HAP-1 (cell line): ENCODE results near the gene NMNAT1.
A peak's percentile ranks its signal among the peaks of the same experiment; 100 is the strongest.
"Not testable (repeated sequence)": the region's sequence is repeated elsewhere in the genome, so short reads cannot be mapped to it uniquely, and the experiment has no call there.

ENCODE experiments used
- DNase-seq, 2 experiments: peaks; one replicate each; pipeline ENCODE4 v3.0.0-alpha.2; 2016 to 2020; ENCODE audit warnings: low spot score in 2 of 2
- H3K27me3 ChIP-seq: fragments of 250-450 bp; sonication (Bioruptor Pico); 2 replicates; pipeline ENCODE4 v1.5.1; 2020; ENCODE audit warnings: low read depth, mild to moderate bottlenecking, moderate library complexity
- H3K36me3 ChIP-seq: fragments of 250-450 bp; sonication (Bioruptor Pico); replicated peaks from 2 replicates; pipeline ENCODE4 v1.5.1; 2020; ENCODE audit warnings: mild to moderate bottlenecking
- H3K4me1 ChIP-seq: fragments of 250-450 bp; sonication (Bioruptor Pico); 2 replicates; pipeline ENCODE4 v1.5.1; 2020; ENCODE audit warnings: mild to moderate bottlenecking
- H3K4me3 ChIP-seq: fragments of 250-450 bp; sonication (Bioruptor Pico); 2 replicates; pipeline ENCODE4 v1.5.1; 2020; ENCODE audit warnings: mild to moderate bottlenecking, moderate library complexity
- H3K9me3 ChIP-seq: fragments of 250-450 bp; sonication (Bioruptor Pico); 2 replicates; pipeline ENCODE4 v1.5.1; 2020; ENCODE audit warnings: mild to moderate bottlenecking, moderate library complexity
- in situ Hi-C: fragments of 300-500 bp; cut with MboI; formaldehyde crosslinking; loops from 3 replicates; pipeline ENCODE4 v1.14.3; 2020; ENCODE audit warnings: low sequenced_read_pairs, inconsistent platforms, mixed read lengths

Gene NMNAT1

DNA sequence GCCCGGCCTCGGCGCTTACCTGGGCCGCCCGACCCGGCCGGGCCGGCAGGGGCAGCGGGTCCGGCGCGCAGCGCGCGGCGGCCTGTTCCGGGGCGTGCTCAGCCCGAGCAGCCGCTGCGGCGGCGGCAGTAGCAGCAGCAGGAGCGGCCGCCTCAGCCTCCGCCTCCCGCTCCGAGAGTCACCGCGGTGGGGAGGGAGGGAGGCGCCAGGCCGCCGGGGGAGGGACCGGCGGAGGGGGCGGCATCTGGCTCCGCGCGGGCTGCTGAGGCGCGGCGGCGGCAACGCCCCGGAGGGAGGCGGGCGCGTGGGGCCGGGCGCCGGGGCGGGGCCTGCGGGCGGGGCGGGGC is 33.2 kb upstream of the NMNAT1 start, which contains the start of gene CTNNBIP1:
TSS of gene CTNNBIP1 (minus strand) at position 194 of the 347 bp plus-strand sequence. CDS start 38,205 bp downstream, outside the sequence.
- no peaks in the 10 kb centered on the region for H3K27me3 ChIP-seq
- in situ Hi-C loops, result no loop called here
- no peaks in the 10 kb centered on the region for H3K36me3 ChIP-seq
- H3K4me1 ChIP-seq, result peaks cover 8% of the 10 kb centered on the region
- peak within 1 kb of the TSS; percentile 61 for H3K4me3 ChIP-seq
- DNase-seq, result peak in 1 of 2 experiments; percentile 88
- H3K9me3 ChIP-seq, result no peaks in the 10 kb centered on the region

DNA sequence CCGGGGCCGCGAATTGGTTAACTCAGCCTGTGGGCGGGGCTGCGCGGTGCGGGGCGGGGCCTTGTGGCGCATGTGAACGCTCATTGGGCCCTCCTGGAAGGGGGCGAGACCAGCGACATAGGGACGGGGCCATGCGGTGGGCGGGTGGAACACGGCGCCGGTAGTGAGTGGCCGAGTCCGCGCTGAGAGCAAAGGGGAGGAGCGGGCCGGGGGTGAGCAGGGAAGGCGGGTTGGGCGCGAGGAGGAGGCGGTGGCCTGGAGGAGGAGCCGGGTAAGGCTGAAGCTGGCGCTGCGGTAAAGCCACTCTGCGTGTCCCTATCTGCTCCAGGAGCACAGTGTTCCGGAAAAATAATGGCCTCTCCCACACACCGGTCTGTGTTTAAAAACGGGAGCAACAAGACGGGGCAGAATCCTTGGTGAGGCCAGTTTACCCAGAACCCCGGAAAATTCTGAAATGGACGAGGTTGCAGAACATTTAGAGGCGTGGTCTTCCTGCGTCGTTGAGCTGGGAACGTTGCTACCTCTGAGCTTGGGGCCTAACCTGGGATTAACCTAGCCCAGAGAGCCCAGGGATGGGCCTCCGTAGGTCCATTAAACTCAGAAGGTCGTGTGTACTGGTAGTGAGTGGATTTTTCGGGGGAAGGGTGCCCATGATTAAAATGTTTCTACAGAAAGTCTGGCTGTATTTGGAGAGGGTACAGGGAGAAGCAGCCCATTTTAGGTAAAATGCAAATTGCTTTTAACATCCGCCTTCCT is 32.7 kb upstream of the NMNAT1 start:
- H3K4me1 ChIP-seq, result peaks cover 8% of the 10 kb centered on the region
- in situ Hi-C loops, result no loop called here
- H3K9me3 ChIP-seq, result no peaks in the 10 kb centered on the region
- H3K27me3 ChIP-seq, result no peaks in the 10 kb centered on the region
- H3K36me3 ChIP-seq, result no peaks in the 10 kb centered on the region
- DNase-seq, result peak; percentile 97 to 100
- H3K4me3 ChIP-seq, result peak overlapping the region; percentile 53

DNA sequence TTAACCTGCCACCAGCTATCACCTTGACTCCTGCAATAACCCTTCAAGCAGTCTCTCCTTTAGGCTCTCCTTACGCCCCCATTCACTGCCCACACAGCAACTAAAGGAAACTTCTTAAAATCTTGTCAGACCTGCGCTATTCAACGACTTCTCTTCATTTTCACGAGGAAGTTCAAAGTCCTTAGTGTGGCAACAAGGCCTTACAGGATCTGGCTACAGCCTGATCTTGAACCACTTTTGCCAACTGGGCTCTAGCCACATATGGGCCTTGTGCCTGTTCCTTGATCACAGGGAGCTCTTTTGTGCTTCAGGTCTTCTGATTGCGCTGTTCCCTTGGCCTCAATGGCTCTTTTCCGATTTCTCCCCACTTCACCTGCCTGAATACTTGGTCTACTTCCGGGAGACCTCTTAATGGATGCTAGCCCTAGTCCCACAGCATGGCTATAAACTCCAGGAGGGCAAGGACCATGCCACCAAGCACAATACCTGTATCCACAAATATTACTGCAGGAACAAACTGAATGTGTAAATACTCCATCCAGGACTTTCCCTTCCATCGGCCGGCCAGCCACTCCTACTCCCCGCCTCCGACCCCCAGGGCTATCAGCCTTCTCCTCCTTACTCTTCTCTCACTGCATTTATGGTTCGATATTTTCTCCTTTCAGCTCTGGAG is 30.9 kb upstream of the NMNAT1 start:
- in situ Hi-C loops, result no loop called here
- H3K27me3 ChIP-seq, result 0 out of 2 replicates have a peak, but pooled peaks cover 3% of the 10 kb centered on the region
- peaks cover 8% of the 10 kb centered on the region for H3K4me1 ChIP-seq
- DNase-seq, result no peak
- H3K9me3 ChIP-seq, result no peaks in the 10 kb centered on the region
- H3K36me3 ChIP-seq, result no peaks in the 10 kb centered on the region
- H3K4me3 ChIP-seq, result no peak overlapping the region

DNA sequence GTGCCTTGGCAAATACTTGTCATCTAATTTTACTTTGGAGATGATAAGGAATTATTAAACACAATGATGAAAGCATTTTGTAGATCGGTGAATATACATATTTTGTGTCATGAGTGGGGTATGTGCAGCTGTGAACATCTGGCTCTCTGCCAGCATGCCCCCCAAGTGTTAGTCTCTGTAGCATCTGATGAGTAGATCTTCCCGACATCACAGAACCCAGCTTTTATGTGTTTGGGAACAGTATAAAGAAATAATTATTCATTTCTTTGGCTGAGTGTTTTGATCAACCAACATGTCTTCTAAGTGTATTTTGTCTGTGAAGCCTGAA is 28.7 kb upstream of the NMNAT1 start:
- H3K9me3 ChIP-seq, result no peaks in the 10 kb centered on the region
- H3K36me3 ChIP-seq, result no peaks in the 10 kb centered on the region
- H3K27me3 ChIP-seq, result 0 out of 2 replicates have a peak, but pooled peaks cover 3% of the 10 kb centered on the region
- no peak overlapping the region for H3K4me3 ChIP-seq
- no peaks in the 10 kb centered on the region for H3K4me1 ChIP-seq
- in situ Hi-C loops, result no loop called here
- DNase-seq, result no peak

DNA sequence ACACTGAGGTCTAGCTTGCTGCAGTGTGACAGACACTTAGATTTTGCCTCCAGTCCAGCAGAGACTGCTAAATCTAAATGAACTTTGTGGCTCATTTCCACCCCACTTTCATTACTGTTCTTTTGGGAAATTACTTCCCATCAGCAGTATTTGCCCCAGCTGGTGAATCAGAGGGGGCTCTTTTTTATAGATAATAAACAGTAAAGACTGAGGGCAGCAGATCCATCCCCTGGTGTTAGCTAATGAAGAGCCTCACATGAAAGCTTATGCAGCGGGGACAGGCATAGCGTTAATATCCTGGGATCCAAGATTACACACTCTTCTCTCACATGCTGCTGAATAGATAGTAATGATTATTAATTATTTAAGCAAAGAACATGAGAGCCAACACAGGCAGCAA is 26.8 kb upstream of the NMNAT1 start:
- Histone ChIP-seq H3K4me3 (no peak overlapping the region), H3K4me1 (no peaks in the 10 kb centered on the region), H3K36me3 (no peaks in the 10 kb centered on the region), H3K27me3 (0 out of 2 replicates have a peak, but pooled peaks cover 3% of the 10 kb centered on the region), H3K9me3 (no peaks in the 10 kb centered on the region)
- no peak for DNase-seq
- in situ Hi-C loops, result no loop called here

DNA sequence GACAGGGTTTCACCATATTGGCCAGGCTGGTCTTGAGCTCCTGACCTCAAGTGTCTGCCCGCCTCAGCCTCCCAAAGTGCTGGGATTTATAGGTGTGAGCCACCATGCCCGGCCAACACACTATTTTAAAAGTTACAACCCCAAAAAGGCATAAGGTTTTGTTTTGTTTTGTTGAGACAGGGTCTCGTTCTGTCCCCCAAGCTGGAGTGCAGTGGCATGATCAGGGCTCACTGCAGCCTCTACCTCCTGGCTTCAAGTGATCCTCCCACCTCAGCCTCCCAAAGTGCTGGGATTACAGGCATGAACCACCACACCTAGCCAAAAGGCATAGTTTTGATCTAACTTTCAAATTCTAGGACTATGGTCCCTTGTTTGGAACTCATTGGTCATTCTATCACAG is 25.8 kb upstream of the NMNAT1 start:
- H3K9me3 ChIP-seq, in situ Hi-C loops, H3K27me3 ChIP-seq, H3K4me1 ChIP-seq, H3K36me3 ChIP-seq, H3K4me3 ChIP-seq, DNase-seq: not testable (repeated sequence)

DNA sequence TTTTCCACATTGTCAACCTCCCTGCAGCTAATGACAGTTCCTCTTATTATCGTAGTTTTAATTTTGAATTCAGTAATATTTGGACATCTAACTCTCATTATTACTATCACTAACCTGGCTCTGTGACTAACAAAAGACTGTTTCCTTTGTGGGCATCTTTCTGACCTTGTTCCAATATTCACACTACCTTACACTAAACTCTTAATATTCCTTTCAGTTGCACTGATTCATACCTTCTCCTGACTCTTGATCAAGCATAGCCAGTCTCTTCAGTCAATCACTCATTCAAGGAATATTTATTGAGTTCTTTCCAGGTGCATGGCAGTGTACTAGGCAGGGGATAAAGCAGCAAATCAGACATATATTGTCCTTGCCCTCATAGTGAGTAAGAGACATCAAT is 25.4 kb upstream of the NMNAT1 start:
- Histone ChIP-seq H3K4me3 (no peak overlapping the region), H3K4me1 (no peaks in the 10 kb centered on the region), H3K36me3 (no peaks in the 10 kb centered on the region), H3K9me3 (no peaks in the 10 kb centered on the region), H3K27me3 (0 out of 2 replicates have a peak, but pooled peaks cover 3% of the 10 kb centered on the region)
- DNase-seq, result no peak
- in situ Hi-C loops, result no loop called here

DNA sequence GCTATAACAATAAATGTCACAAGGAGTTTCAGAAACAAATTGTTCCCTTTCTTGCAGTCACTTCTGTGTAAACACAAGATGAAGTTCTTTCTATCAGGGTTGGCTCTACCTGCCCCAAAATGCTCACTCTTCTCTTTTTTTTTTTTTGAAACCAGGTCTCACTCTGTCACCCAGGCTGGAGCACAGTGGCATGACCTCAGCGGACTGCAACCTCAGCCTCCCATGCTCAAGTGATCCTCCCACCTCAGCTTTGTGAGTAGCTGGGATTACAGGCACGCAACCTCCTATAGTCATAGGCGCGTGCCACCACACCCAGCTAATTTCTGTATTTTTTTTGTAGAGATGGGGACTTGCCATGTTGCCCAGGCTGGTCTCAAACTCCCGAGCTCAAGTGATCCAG is 22.7 kb upstream of the NMNAT1 start:
- H3K36me3 ChIP-seq, result no peaks in the 10 kb centered on the region
- H3K4me3 ChIP-seq, result no peak overlapping the region
- in situ Hi-C loops, result no loop called here
- 0 out of 2 replicates have a peak, but pooled peaks cover 3% of the 10 kb centered on the region for H3K27me3 ChIP-seq
- H3K9me3 ChIP-seq, result no peaks in the 10 kb centered on the region
- DNase-seq, result no peak
- no peaks in the 10 kb centered on the region for H3K4me1 ChIP-seq

DNA sequence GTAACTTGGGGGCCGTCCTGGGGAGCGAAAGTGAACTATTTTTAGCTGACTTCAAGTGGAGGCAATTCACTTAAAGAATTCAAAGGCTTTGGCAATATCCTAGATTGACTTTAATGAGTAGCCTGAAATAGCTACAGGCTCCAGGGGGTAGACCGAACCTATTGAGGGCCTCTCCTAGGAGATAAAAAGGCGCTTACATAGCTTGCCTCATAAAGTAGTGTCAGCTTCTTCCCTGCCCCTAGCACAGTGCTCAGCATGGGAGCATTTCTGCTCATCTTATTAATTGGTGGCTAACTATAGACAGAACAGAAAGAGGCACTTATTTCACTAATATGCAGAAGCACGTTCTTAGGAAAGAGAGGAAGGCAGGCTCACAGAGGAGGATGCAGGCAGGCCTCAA is 20.9 kb upstream of the NMNAT1 start:
- in situ Hi-C loops, result no loop called here
- Histone ChIP-seq H3K4me3 (no peak overlapping the region), H3K4me1 (peaks cover 12% of the 10 kb centered on the region), H3K36me3 (no peaks in the 10 kb centered on the region), H3K27me3 (no peaks in the 10 kb centered on the region), H3K9me3 (no peaks in the 10 kb centered on the region)
- DNase-seq, result no peak

DNA sequence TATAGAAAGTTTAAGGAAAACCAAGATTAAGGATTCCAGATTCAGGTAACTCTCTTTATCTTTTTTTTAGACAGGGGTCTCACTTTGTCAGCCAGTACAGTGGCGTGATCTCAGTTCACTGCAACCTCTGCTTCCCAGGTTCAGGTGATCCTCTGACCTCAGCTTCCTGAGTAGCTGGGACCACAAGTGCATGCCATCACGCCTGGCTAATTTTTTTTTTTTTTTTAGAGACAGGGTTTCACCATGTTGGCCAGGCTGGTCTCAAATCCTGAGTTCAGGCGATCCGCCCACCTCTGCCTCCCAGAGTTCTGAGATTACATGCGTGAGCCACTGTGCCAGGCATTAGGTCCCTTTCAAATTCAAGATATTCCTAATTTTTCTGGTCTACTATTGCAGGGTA is 16.0 kb upstream of the NMNAT1 start:
- Histone ChIP-seq H3K27me3 (no peaks in the 10 kb centered on the region), H3K4me3 (no peak overlapping the region), H3K4me1 (peaks cover 12% of the 10 kb centered on the region), H3K9me3 (no peaks in the 10 kb centered on the region), H3K36me3 (peaks cover 16% of the 10 kb centered on the region)
- DNase-seq, result no peak
- in situ Hi-C loops, result no loop called here

DNA sequence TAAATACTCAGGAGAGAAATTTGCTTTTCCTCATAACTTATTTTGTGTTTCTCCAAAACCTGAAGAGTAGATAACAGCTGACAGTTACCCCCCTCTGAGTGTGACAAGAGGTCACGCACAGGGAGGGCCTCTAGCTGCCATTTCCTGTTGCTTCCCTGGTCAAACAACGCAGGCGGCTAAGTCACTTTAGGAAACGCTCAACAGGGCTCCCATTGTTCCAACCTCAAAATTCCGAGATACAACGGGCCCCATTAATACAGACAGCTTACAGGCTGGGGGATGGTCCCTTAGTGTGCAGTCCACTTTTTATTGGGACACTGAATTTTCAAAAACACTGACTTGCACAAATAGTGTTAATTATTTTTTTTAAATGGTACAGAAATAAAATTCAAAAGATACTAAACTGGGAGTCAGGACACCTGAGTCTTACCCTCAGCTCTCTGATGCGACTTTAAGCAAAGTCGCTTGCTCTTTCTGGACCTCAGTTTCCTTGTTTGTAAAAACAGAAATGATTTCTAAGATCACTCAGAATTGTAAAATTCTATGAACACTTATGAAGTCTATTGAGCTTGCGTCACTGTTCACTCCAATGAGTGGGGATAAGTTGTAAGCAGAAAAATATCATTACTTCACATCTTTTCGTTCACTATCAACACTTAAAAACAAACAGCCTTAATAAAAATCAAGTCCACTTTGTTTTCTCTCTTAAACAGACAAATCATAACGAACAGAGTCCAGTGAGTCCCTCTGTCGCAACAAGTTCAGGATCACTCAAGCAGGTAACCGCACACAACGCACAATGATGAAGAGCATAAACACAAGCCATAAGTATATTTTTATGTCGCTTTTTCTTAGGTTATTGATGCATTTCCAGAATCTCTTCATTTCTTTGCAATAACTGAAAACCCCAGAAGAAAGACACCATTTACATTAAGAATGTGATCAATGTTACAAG is 13.6 kb upstream of the NMNAT1 start:
- in situ Hi-C loops, result no loop called here
- DNase-seq, result no peak
- H3K9me3 ChIP-seq, result no peaks in the 10 kb centered on the region
- peaks cover 20% of the 10 kb centered on the region for H3K36me3 ChIP-seq
- no peaks in the 10 kb centered on the region for H3K27me3 ChIP-seq
- peaks cover 12% of the 10 kb centered on the region for H3K4me1 ChIP-seq
- H3K4me3 ChIP-seq, result no peak overlapping the region

DNA sequence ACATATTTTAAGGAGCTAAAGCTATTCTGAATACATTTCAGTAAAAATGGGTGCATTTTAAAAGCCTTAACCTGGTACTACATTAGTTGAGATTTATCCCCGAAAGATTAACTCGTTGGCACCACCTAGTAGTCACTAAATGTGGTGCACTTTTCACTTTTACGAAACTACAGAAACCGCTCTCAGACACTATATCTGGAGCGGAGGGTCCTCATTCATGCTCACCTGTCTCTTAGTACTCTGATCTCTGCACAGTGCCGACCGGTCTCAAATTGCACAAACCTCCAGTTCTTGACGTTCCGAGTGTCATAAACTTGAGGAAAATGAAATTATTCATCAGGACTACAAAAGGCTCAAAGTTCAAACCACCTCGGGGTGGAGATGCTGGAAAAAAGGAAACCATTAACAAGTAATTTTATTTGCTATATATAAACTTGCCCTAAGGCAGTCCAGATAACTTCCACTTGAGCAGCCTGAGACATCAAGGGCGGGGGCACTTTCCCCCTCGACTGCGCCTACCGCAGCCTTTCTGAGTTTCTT is 806 bp upstream of the NMNAT1 start:
- Histone ChIP-seq H3K4me3 (peak overlapping the region; percentile 83), H3K27me3 (no peaks in the 10 kb centered on the region), H3K36me3 (no peaks in the 10 kb centered on the region), H3K4me1 (no peaks in the 10 kb centered on the region), H3K9me3 (no peaks in the 10 kb centered on the region)
- peak; percentile 36 to 54 for DNase-seq
- in situ Hi-C loops, result loop anchor here (10.0 kb wide), 2 partner anchors 58 to 482 kb away; no protein-coding TSS in a partner anchor

DNA sequence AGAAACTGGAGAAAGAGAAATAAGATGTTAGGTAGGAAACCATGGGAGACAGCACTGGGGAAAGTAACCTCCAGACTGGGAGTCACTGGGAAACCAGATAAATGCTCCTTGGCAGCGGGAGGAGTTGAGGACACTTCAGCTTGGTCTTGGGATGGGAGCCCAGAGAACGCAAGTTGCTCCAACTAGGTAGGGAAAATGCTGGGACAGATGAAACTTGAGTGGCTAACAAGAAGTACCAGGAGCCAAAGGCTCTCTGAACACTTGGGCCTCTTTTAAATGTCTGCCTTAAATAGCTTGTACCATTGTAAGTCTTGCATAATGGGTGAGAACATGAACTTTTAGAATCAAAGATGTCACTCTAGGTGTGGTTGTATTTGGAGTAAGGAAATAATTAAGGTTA is 3.0 kb downstream of the NMNAT1 start:
- Histone ChIP-seq H3K4me1 (0 out of 2 replicates have a peak, but pooled peaks cover 3% of the 10 kb centered on the region), H3K27me3 (no peaks in the 10 kb centered on the region), H3K9me3 (no peaks in the 10 kb centered on the region), H3K4me3 (no peak overlapping the region), H3K36me3 (no peaks in the 10 kb centered on the region)
- in situ Hi-C loops, result loop anchor here (10.0 kb wide), 2 partner anchors 62 to 478 kb away; no protein-coding TSS in a partner anchor
- DNase-seq, result no peak
